ENCODE data around the gene ANKH. TPM values are rescaled to one million over a fixed set of nuclear protein-coding genes. Genes with fewer than 3 reads are reported as not detected.
"Not testable (repeated sequence)": the region's sequence is repeated elsewhere in the genome, so short reads cannot be mapped to it uniquely, and the experiment has no call there.

ANKH gene
- polyA plus RNA-seq, 12 donors: 11.4 to 23.3 (median 14.1) TPM; not detected in 1

GRCh38 chr5:14890846-14891245 is 19.3 kb upstream of the ANKH start:
- no peak for DNase-seq

- DNase-seq: no peak
Observed at GRCh38 chr5:14884062-14884612, 12.6 kb upstream of the ANKH start.

GRCh38 chr5:14882658-14883580 is 11.3 kb upstream of the ANKH start:
- no peak for DNase-seq

GRCh38 chr5:14881826-14882225 is 10.2 kb upstream of the ANKH start:
- DNase-seq: no peak

GRCh38 chr5:14880688-14881087 is 9.1 kb upstream of the ANKH start:
- no peak for DNase-seq

- DNase-seq: no peak
Observed at GRCh38 chr5:14879937-14880589, 8.5 kb upstream of the ANKH start.

- no peak for DNase-seq
Observed at GRCh38 chr5:14879393-14879792, 7.8 kb upstream of the ANKH start.

- DNase-seq: not testable (repeated sequence)
Observed at GRCh38 chr5:14878192-14878591, 6.6 kb upstream of the ANKH start.

- DNase-seq: no peak
Observed at GRCh38 chr5:14876095-14876494, 4.5 kb upstream of the ANKH start.

- DNase-seq: no peak
Observed at GRCh38 chr5:14873790-14874189, 2.2 kb upstream of the ANKH start.

- DNase-seq: no peak
Observed at GRCh38 chr5:14873093-14873492, 1.5 kb upstream of the ANKH start.

GRCh38 chr5:14872070-14872989 is 752 bp upstream of the ANKH start:
- DNase-seq: peak; percentile 62

GRCh38 chr5:14870337-14871213 is 1.0 kb downstream of the ANKH start:
- peak; percentile 13 for DNase-seq

GRCh38 chr5:14869668-14870164 is 1.9 kb downstream of the ANKH start:
- no peak for DNase-seq

GRCh38 chr5:14869233-14869632 is 2.3 kb downstream of the ANKH start:
- no peak for DNase-seq

GRCh38 chr5:14868771-14869170 is 2.8 kb downstream of the ANKH start:
- DNase-seq: no peak

GRCh38 chr5:14864181-14864812 is 7.3 kb downstream of the ANKH start:
- DNase-seq: no peak

GRCh38 chr5:14863105-14863504 is 8.5 kb downstream of the ANKH start:
- no peak for DNase-seq

- DNase-seq: no peak
Observed at GRCh38 chr5:14861123-14861765, 10.3 kb downstream of the ANKH start.
